ENCODE measurements around the gene SMARCC1. TPM values are rescaled to one million over a fixed set of nuclear protein-coding genes. Genes with fewer than 3 reads are reported as not detected.

The SMARCC1 gene
- polyA plus RNA-seq, 1 experiment = 38.5 TPM

DNA sequence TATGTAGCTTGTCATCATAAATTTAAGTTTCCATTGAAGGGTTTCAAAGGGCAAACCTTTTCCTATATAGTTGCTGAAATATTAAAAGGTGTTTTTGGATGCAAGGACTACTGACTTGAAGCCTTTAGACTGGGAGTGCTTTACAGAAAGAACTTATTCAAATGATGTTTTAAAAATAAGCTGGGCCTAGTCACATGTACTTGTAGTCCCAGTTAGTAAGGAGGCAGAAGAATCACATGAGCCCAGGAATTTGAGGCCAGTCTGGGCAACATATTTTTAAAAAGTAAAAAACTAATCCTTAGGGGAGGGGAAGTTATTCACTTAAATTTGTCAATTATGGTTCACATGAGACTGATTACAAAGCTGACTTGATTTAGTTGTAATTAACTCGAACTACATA is 65.0 kb downstream of the SMARCC1 start:
- Histone ChIP-seq H3K4me3 (ENCODE audit: low read depth, low read length) (no peak overlapping the region), H3K27ac (ENCODE audit: low read depth, low read length) (no peak overlapping the region), H3K27me3 (ENCODE audit: control insufficient read depth, insufficient read depth, low read length) (no peaks in the 10 kb centered on the region), H3K9me3 (ENCODE audit: control insufficient read depth, insufficient read depth, low read length) (no peaks in the 10 kb centered on the region)
- TF ChIP-seq, protein P1, sequence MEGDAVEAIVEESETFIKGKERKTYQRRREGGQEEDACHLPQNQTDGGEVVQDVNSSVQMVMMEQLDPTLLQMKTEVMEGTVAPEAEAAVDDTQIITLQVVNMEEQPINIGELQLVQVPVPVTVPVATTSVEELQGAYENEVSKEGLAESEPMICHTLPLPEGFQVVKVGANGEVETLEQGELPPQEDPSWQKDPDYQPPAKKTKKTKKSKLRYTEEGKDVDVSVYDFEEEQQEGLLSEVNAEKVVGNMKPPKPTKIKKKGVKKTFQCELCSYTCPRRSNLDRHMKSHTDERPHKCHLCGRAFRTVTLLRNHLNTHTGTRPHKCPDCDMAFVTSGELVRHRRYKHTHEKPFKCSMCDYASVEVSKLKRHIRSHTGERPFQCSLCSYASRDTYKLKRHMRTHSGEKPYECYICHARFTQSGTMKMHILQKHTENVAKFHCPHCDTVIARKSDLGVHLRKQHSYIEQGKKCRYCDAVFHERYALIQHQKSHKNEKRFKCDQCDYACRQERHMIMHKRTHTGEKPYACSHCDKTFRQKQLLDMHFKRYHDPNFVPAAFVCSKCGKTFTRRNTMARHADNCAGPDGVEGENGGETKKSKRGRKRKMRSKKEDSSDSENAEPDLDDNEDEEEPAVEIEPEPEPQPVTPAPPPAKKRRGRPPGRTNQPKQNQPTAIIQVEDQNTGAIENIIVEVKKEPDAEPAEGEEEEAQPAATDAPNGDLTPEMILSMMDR (IDR thresholded peaks at IDR 0.05; ENCODE audit: low read depth, low read length) = no peak
- ChIA-PET CTCF (interaction anchor here (0.6 kb wide), 1 partner anchor 34 kb away, joined by 3 read pairs; no protein-coding TSS in a partner anchor), POLR2A (no interaction called here)
- no peak for DNase-seq (ENCODE audit: low read depth, low spot score)

DNA sequence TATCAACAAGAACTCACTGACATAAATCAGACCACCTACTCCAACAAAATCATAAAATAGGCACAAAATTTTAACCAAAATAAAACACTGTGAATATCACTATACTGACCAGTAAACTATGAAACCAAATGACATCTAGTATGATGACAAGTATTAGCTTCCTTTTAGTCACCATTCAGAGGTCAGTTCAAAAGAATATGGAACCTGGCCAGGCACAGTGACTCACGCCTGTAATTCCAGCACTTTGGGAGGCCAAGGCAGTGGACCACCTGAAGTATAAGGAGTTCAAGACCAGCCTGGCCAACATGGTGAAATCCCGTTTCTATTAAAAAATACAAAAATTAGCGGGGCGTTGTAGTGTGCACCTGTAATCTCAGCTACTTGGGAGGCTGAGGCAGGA is 65.8 kb downstream of the SMARCC1 start:
- DNase-seq (ENCODE audit: low read depth, low spot score) = no peak
- no peak overlapping the region for H3K4me3 ChIP-seq (ENCODE audit: low read depth, low read length)
- H3K9me3 ChIP-seq (ENCODE audit: control insufficient read depth, insufficient read depth, low read length) = no peaks in the 10 kb centered on the region
- ChIA-PET CTCF (interaction anchor here (1.3 kb wide), 1 partner anchor 73 kb away, joined by 3 read pairs; no protein-coding TSS in a partner anchor), POLR2A (no interaction called here)
- no peak overlapping the region for H3K27ac ChIP-seq (ENCODE audit: low read depth, low read length)
- no peaks in the 10 kb centered on the region for H3K27me3 ChIP-seq (ENCODE audit: control insufficient read depth, insufficient read depth, low read length)
- TF ChIP-seq, protein P1 (IDR thresholded peaks at IDR 0.05; ENCODE audit: low read depth, low read length) = no peak

GRCh38 chr3:47714606-47715005 is 67.1 kb downstream of the SMARCC1 start:
- ChIA-PET POLR2A (no interaction called here), CTCF (interaction anchor here (1.3 kb wide), 1 partner anchor 74 kb away, joined by 3 read pairs; no protein-coding TSS in a partner anchor)
- Histone ChIP-seq H3K27me3 (ENCODE audit: control insufficient read depth, insufficient read depth, low read length) (no peaks in the 10 kb centered on the region), H3K27ac (ENCODE audit: low read depth, low read length) (no peak overlapping the region), H3K4me3 (ENCODE audit: low read depth, low read length) (no peak overlapping the region), H3K9me3 (ENCODE audit: control insufficient read depth, insufficient read depth, low read length) (no peaks in the 10 kb centered on the region)
- DNase-seq (ENCODE audit: low read depth, low spot score) = no peak
- TF ChIP-seq, protein P1 (IDR thresholded peaks at IDR 0.05; ENCODE audit: low read depth, low read length) = no peak

GRCh38 chr3:47713655-47714054 is 68.0 kb downstream of the SMARCC1 start:
- CTCF ChIA-PET = no interaction called here
- H3K9me3 ChIP-seq (ENCODE audit: control insufficient read depth, insufficient read depth, low read length) = no peaks in the 10 kb centered on the region
- no peaks in the 10 kb centered on the region for H3K27me3 ChIP-seq (ENCODE audit: control insufficient read depth, insufficient read depth, low read length)
- TF ChIP-seq, protein P1 (IDR thresholded peaks at IDR 0.05; ENCODE audit: low read depth, low read length) = no peak
- no peak overlapping the region for H3K4me3 ChIP-seq (ENCODE audit: low read depth, low read length)
- DNase-seq (ENCODE audit: low read depth, low spot score) = no peak
- H3K27ac ChIP-seq (ENCODE audit: low read depth, low read length) = no peak overlapping the region
- POLR2A ChIA-PET = no interaction called here

DNA sequence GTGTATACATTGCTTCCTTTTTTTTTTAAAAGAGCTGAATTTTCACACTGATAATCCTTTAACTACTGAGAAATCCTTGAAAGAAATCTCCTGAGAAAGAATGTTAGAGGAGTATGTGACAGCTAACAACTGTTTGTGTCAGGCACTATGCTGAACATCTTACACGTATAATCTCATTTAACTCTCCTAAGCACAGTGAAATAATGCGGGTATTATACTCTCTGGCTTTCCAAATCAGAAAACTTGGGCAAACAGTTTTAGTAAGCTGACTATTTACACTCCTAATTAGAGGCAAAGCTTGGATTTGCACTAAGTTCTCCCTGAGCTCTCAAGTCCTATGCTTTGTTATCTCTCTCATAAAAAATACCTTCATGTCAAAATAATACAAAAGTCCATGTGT is 69.3 kb downstream of the SMARCC1 start:
- Histone ChIP-seq H3K4me3 (ENCODE audit: low read depth, low read length) (no peak overlapping the region), H3K27me3 (ENCODE audit: control insufficient read depth, insufficient read depth, low read length) (no peaks in the 10 kb centered on the region), H3K9me3 (ENCODE audit: control insufficient read depth, insufficient read depth, low read length) (no peaks in the 10 kb centered on the region), H3K27ac (ENCODE audit: low read depth, low read length) (no peak overlapping the region)
- ChIA-PET CTCF (interaction anchor here (0.6 kb wide), 1 partner anchor 32 kb away, joined by 4 read pairs; no protein-coding TSS in a partner anchor), POLR2A (no interaction called here)
- TF ChIP-seq, protein P1 (IDR thresholded peaks at IDR 0.05; ENCODE audit: low read depth, low read length) = no peak
- no peak for DNase-seq (ENCODE audit: low read depth, low spot score)

Data from AG04450 (cell line).